ENCODE data around the gene MAPK11.

Gene MAPK11

GRCh38 chr22:50259302-50259701 is 10.9 kb downstream of the MAPK11 start:
- DNase-seq: no peak

GRCh38 chr22:50258361-50259292 is 11.6 kb downstream of the MAPK11 start:
- no peak for DNase-seq

- DNase-seq: no peak
These were observed 12.5 kb downstream of the MAPK11 start for GRCh38 chr22:50257451-50258360.

- peak; percentile 34 for DNase-seq
These were observed 13.1 kb downstream of the MAPK11 start for GRCh38 chr22:50257041-50257440.

- DNase-seq: no peak
These were observed 13.8 kb downstream of the MAPK11 start for GRCh38 chr22:50256258-50256862.

GRCh38 chr22:50255607-50256006 is 14.6 kb downstream of the MAPK11 start:
- no peak for DNase-seq

GRCh38 chr22:50255099-50255498 is 15.1 kb downstream of the MAPK11 start:
- DNase-seq: no peak

- DNase-seq: no peak
These were observed 16.2 kb downstream of the MAPK11 start for GRCh38 chr22:50253941-50254340.

- no peak for DNase-seq
These were observed 16.9 kb downstream of the MAPK11 start for GRCh38 chr22:50253046-50253915.

- DNase-seq: peak; percentile 32
These were observed 17.8 kb downstream of the MAPK11 start for GRCh38 chr22:50252082-50253045.

- no peak for DNase-seq
These were observed 18.6 kb downstream of the MAPK11 start for GRCh38 chr22:50251477-50252081.

GRCh38 chr22:50250555-50251476 is 19.4 kb downstream of the MAPK11 start, which contains the start of gene HDAC10:
Gene HDAC10, minus strand, starts transcription at chr22:50251265. Its CDS starts 233 bp downstream, at chr22:50251032.
- peak; percentile 79 for DNase-seq

GRCh38 chr22:50250249-50250554 is 20.0 kb downstream of the MAPK11 start:
- DNase-seq: no peak

- DNase-seq: no peak
These were observed 20.6 kb downstream of the MAPK11 start for GRCh38 chr22:50249341-50250248.

- no peak for DNase-seq
These were observed 21.7 kb downstream of the MAPK11 start for GRCh38 chr22:50248196-50249081.

GRCh38 chr22:50247748-50248147 is 22.4 kb downstream of the MAPK11 start:
- peak; percentile 68 for DNase-seq
